GM12865 (cell line): ENCODE results near the gene KCNH5.

Experiments
- DNase-seq: peaks from one replicate; pipeline ENCODE4 v3.0.0; 2010; ENCODE audit warnings: low read depth
- H3K4me3 ChIP-seq: 2 replicates; pipeline ENCODE4 v1.5.1; 2011; ENCODE audit warnings: mild to moderate bottlenecking, low read depth, low read length, control low read depth
- TF ChIP-seq, protein P1 (sequence below): IDR thresholded peaks from 2 replicates; pipeline ENCODE4 v1.5.1; 2011; ENCODE audit warnings: low read length, control low read depth, low read depth, inconsistent platforms; ENCODE audit not compliant: insufficient read depth; ENCODE audit errors: missing control alignments

KCNH5 gene

DNA sequence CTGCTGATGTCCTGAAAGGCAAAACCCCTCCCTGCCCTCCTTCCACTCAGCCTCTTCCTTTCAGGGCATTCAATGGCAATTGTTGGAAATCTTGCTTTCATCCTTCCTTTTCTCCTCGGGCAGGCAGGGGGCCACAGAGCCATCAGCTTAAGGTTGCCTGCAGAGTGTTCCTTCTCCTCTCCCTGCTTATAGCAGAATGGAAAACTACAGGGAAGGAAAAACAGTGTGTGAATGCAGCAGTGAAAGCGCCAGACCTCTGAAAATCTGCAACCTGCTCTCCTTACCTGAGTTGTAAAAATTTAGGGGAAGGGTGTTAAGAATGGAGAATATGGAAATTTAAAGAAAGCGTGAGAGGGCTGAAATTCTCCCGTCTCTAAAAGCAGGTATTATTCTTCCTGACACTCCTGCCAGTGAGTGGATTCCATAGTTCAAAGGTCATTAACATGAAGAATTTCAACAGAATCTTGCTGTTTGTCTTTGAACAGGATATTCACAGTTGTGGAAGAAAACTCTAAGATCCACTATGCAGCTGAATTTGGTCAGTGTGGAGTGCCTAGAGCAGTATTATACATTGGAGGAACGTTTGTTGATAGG is 348.8 kb downstream of the KCNH5 start:
- H3K4me3 ChIP-seq: no peak overlapping the region
- TF ChIP-seq, protein P1, sequence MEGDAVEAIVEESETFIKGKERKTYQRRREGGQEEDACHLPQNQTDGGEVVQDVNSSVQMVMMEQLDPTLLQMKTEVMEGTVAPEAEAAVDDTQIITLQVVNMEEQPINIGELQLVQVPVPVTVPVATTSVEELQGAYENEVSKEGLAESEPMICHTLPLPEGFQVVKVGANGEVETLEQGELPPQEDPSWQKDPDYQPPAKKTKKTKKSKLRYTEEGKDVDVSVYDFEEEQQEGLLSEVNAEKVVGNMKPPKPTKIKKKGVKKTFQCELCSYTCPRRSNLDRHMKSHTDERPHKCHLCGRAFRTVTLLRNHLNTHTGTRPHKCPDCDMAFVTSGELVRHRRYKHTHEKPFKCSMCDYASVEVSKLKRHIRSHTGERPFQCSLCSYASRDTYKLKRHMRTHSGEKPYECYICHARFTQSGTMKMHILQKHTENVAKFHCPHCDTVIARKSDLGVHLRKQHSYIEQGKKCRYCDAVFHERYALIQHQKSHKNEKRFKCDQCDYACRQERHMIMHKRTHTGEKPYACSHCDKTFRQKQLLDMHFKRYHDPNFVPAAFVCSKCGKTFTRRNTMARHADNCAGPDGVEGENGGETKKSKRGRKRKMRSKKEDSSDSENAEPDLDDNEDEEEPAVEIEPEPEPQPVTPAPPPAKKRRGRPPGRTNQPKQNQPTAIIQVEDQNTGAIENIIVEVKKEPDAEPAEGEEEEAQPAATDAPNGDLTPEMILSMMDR: no peak
- DNase-seq: no peak

DNA sequence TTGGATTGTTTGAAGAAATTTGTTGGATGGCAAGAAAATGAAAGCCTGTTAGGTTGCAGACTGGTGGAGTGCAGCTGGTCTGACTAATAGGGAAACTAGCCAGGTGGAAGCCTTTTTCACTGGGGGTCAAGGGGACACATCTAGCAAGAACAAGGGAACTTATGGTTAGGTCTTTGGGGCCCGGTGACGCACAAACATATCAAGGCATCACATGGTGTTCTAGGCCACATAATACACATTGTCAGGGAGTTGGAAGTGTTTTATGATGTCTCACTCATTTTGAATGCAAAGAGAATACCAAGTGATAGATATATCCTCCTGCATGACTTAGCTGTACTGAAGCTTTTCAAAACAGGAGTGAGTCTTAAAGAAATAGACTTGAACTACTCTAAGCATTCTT is 351.2 kb downstream of the KCNH5 start:
- no peak overlapping the region for H3K4me3 ChIP-seq
- TF ChIP-seq, protein P1: no peak
- peak; percentile 5 for DNase-seq

DNA sequence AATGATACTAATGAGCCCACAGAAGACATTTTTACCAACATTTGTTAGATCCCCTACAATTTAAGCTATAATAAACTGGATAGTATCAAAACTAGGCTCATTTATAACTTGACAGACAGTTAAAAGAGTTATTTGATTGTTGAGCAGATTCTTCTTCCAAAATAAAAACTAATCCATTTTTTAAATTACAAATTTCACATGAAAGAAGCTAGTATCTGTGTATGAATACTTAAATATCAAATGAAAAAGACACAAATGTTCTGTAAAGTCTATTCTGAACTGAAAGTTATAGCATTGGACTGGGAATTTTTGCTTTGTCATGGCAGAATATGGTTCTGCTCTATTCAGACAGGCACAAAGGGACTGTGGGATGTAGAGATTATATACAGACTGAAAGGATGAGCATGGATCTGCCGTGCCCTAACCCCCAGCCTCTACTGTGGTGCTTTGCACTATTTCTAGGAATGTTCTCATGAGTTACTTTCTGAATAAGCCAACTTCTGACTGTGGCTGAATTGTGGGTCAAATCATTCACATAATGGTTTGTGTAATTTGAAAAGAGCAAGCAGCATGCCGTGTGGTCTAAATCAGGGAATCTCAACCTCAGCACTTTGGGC is 352.7 kb downstream of the KCNH5 start:
- no peak for DNase-seq
- H3K4me3 ChIP-seq: no peak overlapping the region

GRCh38 chr14:62691647-62692489 is 353.4 kb downstream of the KCNH5 start:
- no peak for DNase-seq
- TF ChIP-seq, protein P1: no peak
- H3K4me3 ChIP-seq: no peak overlapping the region

More for the DNA sequence above, 352.7 kb downstream of the KCNH5 start:
- TF ChIP-seq, protein P1: no peak

GRCh38 chr14:62689733-62690132 is 355.5 kb downstream of the KCNH5 start:
- TF ChIP-seq, protein P1: no peak
- no peak for DNase-seq
- no peak overlapping the region for H3K4me3 ChIP-seq

DNA sequence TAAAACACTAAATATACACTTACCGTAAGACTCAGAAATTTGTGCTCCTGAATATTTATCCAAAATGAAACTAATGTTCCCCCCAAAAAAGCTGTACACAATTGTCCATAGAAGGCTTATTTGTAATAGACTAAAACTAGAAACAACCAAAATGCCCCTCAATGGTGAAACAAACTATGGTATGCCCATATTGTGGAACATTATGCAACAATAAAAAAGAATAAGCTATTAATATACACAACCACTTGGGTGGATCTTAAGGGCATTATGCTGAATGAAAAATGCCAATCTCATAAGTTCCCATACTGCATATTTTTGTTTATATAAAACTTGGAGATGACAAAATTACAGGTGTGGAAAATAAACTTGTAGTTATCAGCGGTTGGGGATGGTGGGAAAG is 357.4 kb downstream of the KCNH5 start:
- TF ChIP-seq, protein P1: no peak
- no peak for DNase-seq
- H3K4me3 ChIP-seq: no peak overlapping the region
